UCSD-AML1 (cell line): ENCODE results near the gene SYT14.
"Not testable (repeated sequence)": the region's sequence is repeated elsewhere in the genome, so short reads cannot be mapped to it uniquely, and the experiment has no call there.

Experiments used
- DNase-seq: peaks from one replicate; lab custom pipeline; 2025; ENCODE audit not compliant: unreplicated experiment; lab: John Stamatoyannopoulos, UW

Gene SYT14

GRCh38 chr1:209936125-209936524, 1.9 kb upstream of the SYT14 start:
- DNase-seq, result no peak

GRCh38 chr1:209945377-209945776, 7.4 kb downstream of the SYT14 start:
- DNase-seq, result no peak

GRCh38 chr1:209948155-209948554, 10.1 kb downstream of the SYT14 start:
- no peak for DNase-seq

GRCh38 chr1:209956116-209956515, 18.1 kb downstream of the SYT14 start:
- no peak for DNase-seq

GRCh38 chr1:209959623-209960022, 21.6 kb downstream of the SYT14 start:
- DNase-seq, result no peak

- DNase-seq, result no peak
Measured at GRCh38 chr1:209960926-209961325, 22.9 kb downstream of the SYT14 start.

- no peak for DNase-seq
Measured at GRCh38 chr1:209962388-209962787, 24.4 kb downstream of the SYT14 start.

- no peak for DNase-seq
Measured at GRCh38 chr1:209962856-209963255, 24.8 kb downstream of the SYT14 start.

- DNase-seq, result no peak
Measured at GRCh38 chr1:209965996-209966395, 28.0 kb downstream of the SYT14 start.

GRCh38 chr1:209978721-209979120, 40.7 kb downstream of the SYT14 start:
- DNase-seq, result not testable (repeated sequence)

- DNase-seq, result no peak
Measured at GRCh38 chr1:209983953-209984352, 45.9 kb downstream of the SYT14 start.

- no peak for DNase-seq
Measured at GRCh38 chr1:209985002-209985401, 47.0 kb downstream of the SYT14 start.

- DNase-seq, result no peak
Measured at GRCh38 chr1:209988706-209989105, 50.7 kb downstream of the SYT14 start.

- no peak for DNase-seq
Measured at GRCh38 chr1:209989525-209989924, 51.5 kb downstream of the SYT14 start.

- DNase-seq, result no peak
Measured at GRCh38 chr1:209993061-209993830, 55.2 kb downstream of the SYT14 start.

- no peak for DNase-seq
Measured at GRCh38 chr1:209996348-209996747, 58.3 kb downstream of the SYT14 start.

- no peak for DNase-seq
Measured at GRCh38 chr1:209999005-209999404, 61.0 kb downstream of the SYT14 start.

- no peak for DNase-seq
Measured at GRCh38 chr1:210001751-210002150, 63.7 kb downstream of the SYT14 start.

GRCh38 chr1:210003501-210003900, 65.5 kb downstream of the SYT14 start:
- DNase-seq, result no peak

- no peak for DNase-seq
Measured at GRCh38 chr1:210010161-210010560, 72.1 kb downstream of the SYT14 start.

GRCh38 chr1:210021145-210021860, 83.3 kb downstream of the SYT14 start:
- no peak for DNase-seq

- DNase-seq, result no peak
Measured at GRCh38 chr1:210022044-210022443, 84.0 kb downstream of the SYT14 start.
